ENCODE results near the gene GLOD4. TPM values are rescaled to one million over a fixed set of nuclear protein-coding genes. Genes with fewer than 3 reads are reported as not detected.

The GLOD4 gene
- total and polyA plus RNA-seq, 9 donors, result 22.1 to 90.6 (median 46.0) TPM

GRCh38 chr17:774313-774584 is 7.8 kb downstream of the GLOD4 start:
- no peak overlapping the region for H3K27ac ChIP-seq
- TF ChIP-seq, protein P1, sequence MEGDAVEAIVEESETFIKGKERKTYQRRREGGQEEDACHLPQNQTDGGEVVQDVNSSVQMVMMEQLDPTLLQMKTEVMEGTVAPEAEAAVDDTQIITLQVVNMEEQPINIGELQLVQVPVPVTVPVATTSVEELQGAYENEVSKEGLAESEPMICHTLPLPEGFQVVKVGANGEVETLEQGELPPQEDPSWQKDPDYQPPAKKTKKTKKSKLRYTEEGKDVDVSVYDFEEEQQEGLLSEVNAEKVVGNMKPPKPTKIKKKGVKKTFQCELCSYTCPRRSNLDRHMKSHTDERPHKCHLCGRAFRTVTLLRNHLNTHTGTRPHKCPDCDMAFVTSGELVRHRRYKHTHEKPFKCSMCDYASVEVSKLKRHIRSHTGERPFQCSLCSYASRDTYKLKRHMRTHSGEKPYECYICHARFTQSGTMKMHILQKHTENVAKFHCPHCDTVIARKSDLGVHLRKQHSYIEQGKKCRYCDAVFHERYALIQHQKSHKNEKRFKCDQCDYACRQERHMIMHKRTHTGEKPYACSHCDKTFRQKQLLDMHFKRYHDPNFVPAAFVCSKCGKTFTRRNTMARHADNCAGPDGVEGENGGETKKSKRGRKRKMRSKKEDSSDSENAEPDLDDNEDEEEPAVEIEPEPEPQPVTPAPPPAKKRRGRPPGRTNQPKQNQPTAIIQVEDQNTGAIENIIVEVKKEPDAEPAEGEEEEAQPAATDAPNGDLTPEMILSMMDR (IDR thresholded peaks at IDR 0.05), result no peak
- TF ChIP-seq POLR2A (IDR thresholded peaks at IDR 0.05), result no peak
- no peak for TF ChIP-seq EP300 (IDR thresholded peaks at IDR 0.05)
- H3K4me1 ChIP-seq (ENCODE audit: insufficient read depth), result no peaks in the 10 kb centered on the region
- intact Hi-C loops (cut with DNase I), result no loop called here
- no peaks in the 10 kb centered on the region for H3K36me3 ChIP-seq
- H3K27me3 ChIP-seq, result no peaks in the 10 kb centered on the region
- WGBS, 3 donors, result 87 to 89% (median 88%) methylated on average over 5 of the region's 5 CpGs
- no peak overlapping the region for H3K4me3 ChIP-seq
- no peak for DNase-seq
- H3K9me3 ChIP-seq, result no peaks in the 10 kb centered on the region

- no peak for DNase-seq
- 79 to 83% (median 82%) methylated on average over 14 of the region's 14 CpGs for WGBS, 3 donors
- H3K4me3 ChIP-seq, result no peak overlapping the region
- H3K4me1 ChIP-seq (ENCODE audit: insufficient read depth), result no peaks in the 10 kb centered on the region
- no peaks in the 10 kb centered on the region for H3K27me3 ChIP-seq
- no peaks in the 10 kb centered on the region for H3K36me3 ChIP-seq
- H3K27ac ChIP-seq, result no peak overlapping the region
- intact Hi-C loops (cut with DNase I), result no loop called here
- no peaks in the 10 kb centered on the region for H3K9me3 ChIP-seq
- TF ChIP-seq, protein P1 (IDR thresholded peaks at IDR 0.05), result no peak
- no peak for TF ChIP-seq POLR2A (IDR thresholded peaks at IDR 0.05)
- no peak for TF ChIP-seq EP300 (IDR thresholded peaks at IDR 0.05)
Measured at GRCh38 chr17:773467-774312, 8.4 kb downstream of the GLOD4 start.

DNA sequence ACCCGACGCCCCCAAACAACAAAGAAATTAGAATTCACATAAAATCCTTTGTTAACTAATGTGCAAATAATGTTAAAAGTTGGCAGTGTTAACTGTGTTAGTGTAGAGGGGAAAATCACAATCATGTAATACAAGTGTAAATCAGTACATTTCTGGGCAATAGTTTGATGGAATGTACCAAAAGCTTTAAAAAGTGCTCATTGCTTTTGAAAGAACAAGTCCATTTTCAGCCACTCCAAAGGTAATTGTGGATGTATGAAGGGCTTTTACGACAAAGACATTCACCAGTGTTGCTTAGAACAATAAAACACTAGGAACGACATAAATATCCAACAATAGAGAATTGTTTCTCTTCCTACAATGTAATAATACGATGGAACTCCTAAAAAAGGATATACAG is 9.1 kb downstream of the GLOD4 start:
- H3K4me3 ChIP-seq, result no peak overlapping the region
- intact Hi-C loops (cut with DNase I), result no loop called here
- 88 to 93% (median 89%) methylated on average over 5 of the region's 5 CpGs for WGBS, 3 donors
- no peaks in the 10 kb centered on the region for H3K36me3 ChIP-seq
- no peak overlapping the region for H3K27ac ChIP-seq
- TF ChIP-seq POLR2A (IDR thresholded peaks at IDR 0.05) (no peak), EP300 (IDR thresholded peaks at IDR 0.05) (no peak)
- TF ChIP-seq, protein P1 (IDR thresholded peaks at IDR 0.05), result no peak
- H3K27me3 ChIP-seq, result no peaks in the 10 kb centered on the region
- no peak for DNase-seq
- H3K9me3 ChIP-seq, result no peaks in the 10 kb centered on the region
- no peaks in the 10 kb centered on the region for H3K4me1 ChIP-seq (ENCODE audit: insufficient read depth)

GRCh38 chr17:767076-767475 is 15.0 kb downstream of the GLOD4 start:
- no peaks in the 10 kb centered on the region for H3K4me1 ChIP-seq (ENCODE audit: insufficient read depth)
- DNase-seq, result no peak
- H3K27ac ChIP-seq, result no peak overlapping the region
- no peaks in the 10 kb centered on the region for H3K9me3 ChIP-seq
- H3K4me3 ChIP-seq, result no peak overlapping the region
- TF ChIP-seq EP300 (IDR thresholded peaks at IDR 0.05) (no peak), POLR2A (IDR thresholded peaks at IDR 0.05) (no peak)
- TF ChIP-seq, protein P1 (IDR thresholded peaks at IDR 0.05), result no peak
- H3K27me3 ChIP-seq, result no peaks in the 10 kb centered on the region
- intact Hi-C loops (cut with DNase I), result no loop called here
- H3K36me3 ChIP-seq, result no peaks in the 10 kb centered on the region
- 62 to 66% (median 63%) methylated on average over 3 of the region's 3 CpGs for WGBS, 3 donors

Measured in ovary (tissue), 9 donors.